Measurements from ENCODE around the gene LY6G6D.
"Not testable (repeated sequence)": the region's sequence is repeated elsewhere in the genome, so short reads cannot be mapped to it uniquely, and the experiment has no call there.

The LY6G6D gene

GRCh38 chr6:31692886-31693285, 22.3 kb upstream of the LY6G6D start:
- no peak for DNase-seq

GRCh38 chr6:31693535-31693934, 21.6 kb upstream of the LY6G6D start:
- no peak for DNase-seq

- DNase-seq = no peak
Observed at GRCh38 chr6:31697555-31697954, 17.6 kb upstream of the LY6G6D start.

GRCh38 chr6:31700740-31701401, 14.3 kb upstream of the LY6G6D start:
- no peak for DNase-seq

GRCh38 chr6:31701666-31702404, 13.3 kb upstream of the LY6G6D start:
- no peak for DNase-seq

GRCh38 chr6:31702405-31702818, 12.7 kb upstream of the LY6G6D start:
- DNase-seq = no peak

GRCh38 chr6:31702819-31703716, 12.1 kb upstream of the LY6G6D start, which contains the start of gene ABHD16A:
ABHD16A (minus strand) TSS chr6:31703324; CDS start chr6:31703281, 43 bp downstream.
- peak; percentile 98 for DNase-seq

- DNase-seq = no peak
Observed at GRCh38 chr6:31705931-31706330, 9.2 kb upstream of the LY6G6D start.

GRCh38 chr6:31706599-31706998, 8.5 kb upstream of the LY6G6D start, which contains the start of gene LY6G6F:
LY6G6F (plus strand) TSS chr6:31706866; CDS start chr6:31706907, 41 bp downstream.
- no peak for DNase-seq

GRCh38 chr6:31707701-31708100, 7.4 kb upstream of the LY6G6D start:
- no peak for DNase-seq

GRCh38 chr6:31708224-31708623, 6.9 kb upstream of the LY6G6D start:
- no peak for DNase-seq

GRCh38 chr6:31709157-31709556, 6.0 kb upstream of the LY6G6D start:
- not testable (repeated sequence) for DNase-seq

- no peak for DNase-seq
Observed at GRCh38 chr6:31710523-31711219, 4.5 kb upstream of the LY6G6D start.

GRCh38 chr6:31711233-31711632, 3.9 kb upstream of the LY6G6D start:
- no peak for DNase-seq

GRCh38 chr6:31712296-31712695, 2.9 kb upstream of the LY6G6D start:
- peak; percentile 31 for DNase-seq

GRCh38 chr6:31713465-31713864, 1.7 kb upstream of the LY6G6D start:
- DNase-seq = no peak

- no peak for DNase-seq
Observed at GRCh38 chr6:31713991-31714684, 1.0 kb upstream of the LY6G6D start.

- no peak for DNase-seq
Observed at GRCh38 chr6:31717499-31718222, 2.5 kb downstream of the LY6G6D start.

GRCh38 chr6:31718265-31718664, 3.1 kb downstream of the LY6G6D start:
- DNase-seq = no peak

GRCh38 chr6:31719001-31719400, 3.9 kb downstream of the LY6G6D start:
- no peak for DNase-seq

- DNase-seq = no peak
Observed at GRCh38 chr6:31720196-31720770, 5.1 kb downstream of the LY6G6D start.

Measured in CD4-positive, alpha-beta T cell treated with Interleukin-12 subunit alpha and Interleukin-12 subunit beta, for 1 hour (primary cell).